Lung (tissue), 12 donors: ENCODE results near the gene DRD3. TPM values are rescaled to one million over a fixed set of nuclear protein-coding genes. Genes with fewer than 3 reads are reported as not detected.
A peak's percentile ranks its signal among the peaks of the same experiment; 100 is the strongest.

Experiments
- ATAC-seq: fragments of 200-7000 bp; cut with Tn5 transposase; one replicate; pipeline ENCODE4 v1.9.1; 2020; ENCODE audit warnings: moderate number of reproducible peaks; ENCODE audit not compliant: insufficient read depth, low FRiP score
- DNase-seq, 3 donors: peaks; one replicate each; pipeline ENCODE4 v3.0.0-alpha.2; 2013 to 2017
- H3K27ac ChIP-seq, 2 donors: one replicate each; pipeline ENCODE4 v1.5.1; 2013; ENCODE audit warnings: mild to moderate bottlenecking in 2 of 2, moderate library complexity in 2 of 2, control low read depth in 1 of 2, inconsistent platforms in 1 of 2, low read depth in 1 of 2, low read length in 1 of 2
- H3K27me3 ChIP-seq, 3 donors: one replicate each; pipeline ENCODE4 v1.5.1; 2013; ENCODE audit warnings: low read length in 2 of 3; ENCODE audit not compliant: control insufficient read depth in 3 of 3, insufficient read depth in 3 of 3
- H3K36me3 ChIP-seq, 4 donors: one replicate each; pipeline ENCODE4 v1.5.1; 2013; ENCODE audit warnings: low read length in 4 of 4, mild to moderate bottlenecking in 1 of 4, moderate library complexity in 1 of 4; ENCODE audit not compliant: control insufficient read depth in 4 of 4, insufficient read depth in 4 of 4
- H3K4me1 ChIP-seq, 5 donors: one replicate each; pipeline ENCODE4 v1.5.1; 2013; ENCODE audit warnings: low read length in 5 of 5, mild to moderate bottlenecking in 2 of 5, moderate library complexity in 1 of 5; ENCODE audit not compliant: control insufficient read depth in 5 of 5, insufficient read depth in 5 of 5
- H3K4me3 ChIP-seq: one replicate; pipeline ENCODE4 v1.5.1; 2013; ENCODE audit warnings: mild to moderate bottlenecking, control low read depth, moderate library complexity
- H3K9ac ChIP-seq, 2 donors: one replicate each; pipeline ENCODE4 v1.5.1; 2013; ENCODE audit warnings: low read length in 2 of 2, control low read depth in 1 of 2; ENCODE audit not compliant: insufficient read depth in 1 of 2
- H3K9me3 ChIP-seq, 4 donors: one replicate each; pipeline ENCODE4 v1.5.1; 2013; ENCODE audit warnings: low read length in 3 of 4, mild to moderate bottlenecking in 1 of 4, moderate library complexity in 1 of 4; ENCODE audit not compliant: control insufficient read depth in 4 of 4, insufficient read depth in 3 of 4
- WGBS, 2 donors: extraction: QIAGEN DNeasy Blood & Tissue Kit; methylation state at CpG; one replicate each; pipeline ENCODE4 v1.1.7; 2013; 5-methylcytosine and 5-hydroxymethylcytosine counted together
- polyA plus RNA-seq, 2 donors: library from polyadenylated mRNA; stranded (reverse); fragments of 200-250 nt; gene quantifications; one replicate each; pipeline ENCODE4 v1.2.1, GENCODE V29; 2013
- total RNA-seq, 2 donors: library from RNA; depleted of rRNA in 1 of 2; stranded (reverse); fragments of >200 nt in 1 of 2; gene quantifications; one replicate each; pipeline ENCODE4 v1.2.1, GENCODE V29; 2014 to 2021
- TF ChIP-seq, protein P1 (sequence below): IDR thresholded peaks from 2 replicates; pipeline ENCODE4 v1.5.1; 2012; ENCODE audit warnings: mild to moderate bottlenecking; ENCODE audit errors: control extremely low read depth, extremely low read depth
- donor health status: control.
- donor health status: control.
- donor health status: Bipolar disorder and iron deficiency.
- donor health status: healthy.
- donor health status: DM: yes; HTN: yes; CAD: no.

Gene DRD3
- total and polyA plus RNA-seq, 4 donors: not detected

DNA sequence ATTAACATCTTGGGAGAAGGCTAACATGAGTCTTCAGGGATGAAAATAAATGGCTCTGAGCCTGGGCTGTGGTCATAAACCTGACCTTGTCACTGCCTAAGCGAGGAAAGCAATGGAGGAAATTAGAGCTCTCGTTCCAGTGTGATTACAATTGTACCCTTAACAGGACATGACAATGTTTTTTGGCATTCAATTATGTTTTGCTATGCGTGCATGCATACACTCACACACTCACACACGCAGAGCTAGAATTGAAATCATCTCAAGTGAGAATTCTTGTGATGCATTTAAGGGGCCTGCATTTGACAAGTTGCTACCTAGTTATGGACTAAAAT is 34.4 kb upstream of the DRD3 start:
- no peaks in the 10 kb centered on the region for H3K27me3 ChIP-seq
- WGBS, 2 donors: 23 to 28% methylated on average over 4 of the region's 4 CpGs
- DNase-seq: peak in 1 of 3 donors; percentile 76
- TF ChIP-seq, protein P1, sequence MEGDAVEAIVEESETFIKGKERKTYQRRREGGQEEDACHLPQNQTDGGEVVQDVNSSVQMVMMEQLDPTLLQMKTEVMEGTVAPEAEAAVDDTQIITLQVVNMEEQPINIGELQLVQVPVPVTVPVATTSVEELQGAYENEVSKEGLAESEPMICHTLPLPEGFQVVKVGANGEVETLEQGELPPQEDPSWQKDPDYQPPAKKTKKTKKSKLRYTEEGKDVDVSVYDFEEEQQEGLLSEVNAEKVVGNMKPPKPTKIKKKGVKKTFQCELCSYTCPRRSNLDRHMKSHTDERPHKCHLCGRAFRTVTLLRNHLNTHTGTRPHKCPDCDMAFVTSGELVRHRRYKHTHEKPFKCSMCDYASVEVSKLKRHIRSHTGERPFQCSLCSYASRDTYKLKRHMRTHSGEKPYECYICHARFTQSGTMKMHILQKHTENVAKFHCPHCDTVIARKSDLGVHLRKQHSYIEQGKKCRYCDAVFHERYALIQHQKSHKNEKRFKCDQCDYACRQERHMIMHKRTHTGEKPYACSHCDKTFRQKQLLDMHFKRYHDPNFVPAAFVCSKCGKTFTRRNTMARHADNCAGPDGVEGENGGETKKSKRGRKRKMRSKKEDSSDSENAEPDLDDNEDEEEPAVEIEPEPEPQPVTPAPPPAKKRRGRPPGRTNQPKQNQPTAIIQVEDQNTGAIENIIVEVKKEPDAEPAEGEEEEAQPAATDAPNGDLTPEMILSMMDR: no peak
- no peak overlapping the region for H3K9ac ChIP-seq
- H3K4me3 ChIP-seq: no peak overlapping the region
- no peaks in the 10 kb centered on the region for H3K9me3 ChIP-seq
- ATAC-seq: no peak
- H3K27ac ChIP-seq: no peak overlapping the region
- no peaks in the 10 kb centered on the region for H3K36me3 ChIP-seq
- H3K4me1 ChIP-seq: peaks cover 0 to 15% (median 7%) of the 10 kb centered on the region in 5 donors

GRCh38 chr3:114212646-114213045 is 33.8 kb upstream of the DRD3 start:
- DNase-seq (no peak), ATAC-seq (no peak)
- H3K36me3 ChIP-seq: no peaks in the 10 kb centered on the region
- peaks cover 0 to 15% (median 7%) of the 10 kb centered on the region in 5 donors for H3K4me1 ChIP-seq
- peaks cover 0 to 2% (median 0%) of the 10 kb centered on the region in 3 donors for H3K27me3 ChIP-seq
- no peak overlapping the region for H3K9ac ChIP-seq
- 83 to 85% methylated on average over 4 of the region's 4 CpGs for WGBS, 2 donors
- no peaks in the 10 kb centered on the region for H3K9me3 ChIP-seq
- TF ChIP-seq, protein P1: no peak
- no peak overlapping the region for H3K4me3 ChIP-seq
- H3K27ac ChIP-seq: no peak overlapping the region

DNA sequence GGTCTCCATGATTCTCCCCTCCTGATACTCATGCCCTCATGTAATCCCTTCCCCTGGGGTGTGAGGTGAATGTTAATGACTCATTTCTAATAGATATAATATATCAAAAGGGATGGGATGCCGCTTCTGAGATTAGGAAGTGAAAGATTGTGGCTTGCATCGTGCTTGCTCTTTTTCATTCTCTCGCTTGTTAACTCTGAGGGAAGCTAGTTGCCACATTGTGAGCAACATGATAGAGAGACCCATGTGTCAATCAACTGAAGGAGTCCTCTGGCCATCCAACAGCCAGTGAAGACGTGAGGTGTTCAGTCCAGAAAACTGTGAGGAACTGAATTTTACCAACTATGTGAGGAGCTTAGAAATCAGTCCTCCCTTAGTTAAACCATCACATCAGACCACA is 28.9 kb upstream of the DRD3 start:
- DNase-seq (no peak), ATAC-seq (no peak)
- TF ChIP-seq, protein P1: no peak
- no peak overlapping the region for H3K4me3 ChIP-seq
- H3K4me1 ChIP-seq: peaks cover 0 to 3% (median under 1%) of the 10 kb centered on the region in 5 donors
- H3K9ac ChIP-seq: no peak overlapping the region
- no peak overlapping the region for H3K27ac ChIP-seq
- H3K36me3 ChIP-seq: no peaks in the 10 kb centered on the region
- H3K27me3 ChIP-seq: peaks cover 0 to 4% (median 0%) of the 10 kb centered on the region in 3 donors
- H3K9me3 ChIP-seq: no peaks in the 10 kb centered on the region
- WGBS, 2 donors: 69 to 79% methylated on average over 4 of the region's 4 CpGs

DNA sequence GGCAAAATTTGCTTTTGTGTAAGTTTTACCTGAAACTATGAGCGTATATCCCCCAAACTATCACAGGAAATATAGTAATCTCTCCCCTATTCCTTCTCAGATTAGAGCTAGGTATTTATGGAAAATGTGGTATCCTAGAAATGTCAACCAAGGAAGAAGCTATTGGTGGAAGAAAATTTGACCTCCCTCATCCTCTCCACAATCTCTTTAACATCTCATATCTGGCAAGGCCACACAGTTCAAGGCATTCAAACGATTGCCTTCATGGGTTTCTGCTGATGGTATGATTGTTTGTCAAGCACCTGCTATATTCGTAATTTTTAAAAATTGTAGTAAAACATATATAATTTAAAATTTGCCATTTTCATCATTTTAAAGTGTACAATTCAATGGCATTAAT is 27.5 kb upstream of the DRD3 start:
- WGBS, 2 donors: 82 to 92% methylated on average over 3 of the region's 3 CpGs
- Histone ChIP-seq H3K4me1 (no peaks in the 10 kb centered on the region), H3K4me3 (no peak overlapping the region), H3K36me3 (no peaks in the 10 kb centered on the region), H3K27me3 (peaks cover 0 to 4% (median 0%) of the 10 kb centered on the region in 3 donors), H3K27ac (no peak overlapping the region), H3K9ac (no peak overlapping the region), H3K9me3 (no peaks in the 10 kb centered on the region)
- ATAC-seq (no peak), DNase-seq (no peak)
- TF ChIP-seq, protein P1: no peak
